T-helper 2 cell treated with Interferon-gamma antibody and Interleukin-4, amounts not matched to agents 100 ng/mL and 5 ng/mL, for 36 hours (primary cell): ENCODE results near the gene TMEM176B. TPM values are rescaled to one million over a fixed set of nuclear protein-coding genes. Genes with fewer than 3 reads are reported as not detected.

Source experiments
- intact Hi-C: fragments of 100-400 bp; cut with micrococcal nuclease; formaldehyde crosslinking; loops from one replicate; pipeline ENCODE4 v1.15.1; 2023
- total RNA-seq: library from RNA; stranded (reverse); gene quantifications from 2 replicates; pipeline ENCODE4 v1.2.3, GENCODE V29; 2022

The TMEM176B gene
- total RNA-seq, result not detected in 2 replicates

- intact Hi-C loops, result no loop called here
Observed at GRCh38 chr7:150799741-150800580, at the start of gene TMEM176B. Gene TMEM176B (minus strand): TSS chr7:150800364. CDS start chr7:150796569, 3,795 bp downstream.

GRCh38 chr7:150849204-150849775 lies 49.1 kb upstream of the TMEM176B start:
- intact Hi-C loops, result no loop called here

- intact Hi-C loops, result no loop called here
Observed at GRCh38 chr7:150848561-150849115, 48.5 kb upstream of the TMEM176B start.

GRCh38 chr7:150848111-150848510 lies 47.9 kb upstream of the TMEM176B start:
- intact Hi-C loops, result no loop called here

- intact Hi-C loops, result no loop called here
Observed at GRCh38 chr7:150847536-150847935, 47.4 kb upstream of the TMEM176B start.

- intact Hi-C loops, result no loop called here
Observed at GRCh38 chr7:150846291-150847115, 46.3 kb upstream of the TMEM176B start.

- intact Hi-C loops, result no loop called here
Observed at GRCh38 chr7:150845421-150845861, 45.3 kb upstream of the TMEM176B start.

- intact Hi-C loops, result no loop called here
Observed at GRCh38 chr7:150842716-150843115, 42.6 kb upstream of the TMEM176B start.

- intact Hi-C loops, result no loop called here
Observed at GRCh38 chr7:150842018-150842417, 41.9 kb upstream of the TMEM176B start.

GRCh38 chr7:150838965-150839650 lies 38.9 kb upstream of the TMEM176B start:
- intact Hi-C loops, result no loop called here

GRCh38 chr7:150835702-150836280 lies 35.6 kb upstream of the TMEM176B start:
- intact Hi-C loops, result no loop called here

- intact Hi-C loops, result no loop called here
Observed at GRCh38 chr7:150835019-150835418, 34.9 kb upstream of the TMEM176B start.

- intact Hi-C loops, result no loop called here
Observed at GRCh38 chr7:150831851-150832250, 31.7 kb upstream of the TMEM176B start.

GRCh38 chr7:150830937-150831336 lies 30.8 kb upstream of the TMEM176B start:
- intact Hi-C loops, result no loop called here

- intact Hi-C loops, result no loop called here
Observed at GRCh38 chr7:150829426-150829825, 29.3 kb upstream of the TMEM176B start.

- intact Hi-C loops, result no loop called here
Observed at GRCh38 chr7:150828384-150828783, 28.2 kb upstream of the TMEM176B start.

GRCh38 chr7:150826061-150826849 lies 26.1 kb upstream of the TMEM176B start:
- intact Hi-C loops, result no loop called here

GRCh38 chr7:150824379-150825177 lies 24.4 kb upstream of the TMEM176B start:
- intact Hi-C loops, result no loop called here
